Islet of Langerhans (tissue), 1 donor: ENCODE results near the gene GNGT1.
"Not testable (repeated sequence)": the region's sequence is repeated elsewhere in the genome, so short reads cannot be mapped to it uniquely, and the experiment has no call there.

ENCODE experiments used
- FAIRE-seq: peaks from one replicate; lab custom pipeline; 2011; peaks lifted over from hg19 to GRCh38; lab: Jason Lieb, UNC

GNGT1 gene

GRCh38 chr7:93910076-93910994 is 4.0 kb downstream of the GNGT1 start:
- FAIRE-seq, result no peak

- not testable (repeated sequence) for FAIRE-seq
Observed at GRCh38 chr7:93911242-93911641, 4.9 kb downstream of the GNGT1 start.

- not testable (repeated sequence) for FAIRE-seq
Observed at GRCh38 chr7:93911661-93912060, 5.3 kb downstream of the GNGT1 start.

- FAIRE-seq, result no peak
Observed at GRCh38 chr7:93913197-93913596, 6.8 kb downstream of the GNGT1 start.

- FAIRE-seq, result no peak
Observed at GRCh38 chr7:93914581-93915066, 8.3 kb downstream of the GNGT1 start.

- FAIRE-seq, result not testable (repeated sequence)
Observed at GRCh38 chr7:93915206-93915842, 9.0 kb downstream of the GNGT1 start.

- FAIRE-seq, result peak; percentile 38
Observed at GRCh38 chr7:93915888-93916287, 9.5 kb downstream of the GNGT1 start.

- not testable (repeated sequence) for FAIRE-seq
Observed at GRCh38 chr7:93916315-93916714, 9.9 kb downstream of the GNGT1 start.

- FAIRE-seq, result no peak
Observed at GRCh38 chr7:93920496-93921182, 14.3 kb downstream of the GNGT1 start.

GRCh38 chr7:93921186-93921585 is 14.8 kb downstream of the GNGT1 start:
- no peak for FAIRE-seq

GRCh38 chr7:93921607-93922566 is 15.5 kb downstream of the GNGT1 start, which contains the start of gene GNG11:
GNG11 (plus strand) TSS chr7:93921735; CDS start chr7:93922138, 403 bp downstream.
- FAIRE-seq, result no peak

- no peak for FAIRE-seq
Observed at GRCh38 chr7:93923296-93923695, 16.9 kb downstream of the GNGT1 start.

GRCh38 chr7:93923942-93924341 is 17.6 kb downstream of the GNGT1 start:
- no peak for FAIRE-seq

- FAIRE-seq, result no peak
Observed at GRCh38 chr7:93926800-93927199, 20.4 kb downstream of the GNGT1 start.

- FAIRE-seq, result no peak
Observed at GRCh38 chr7:93927585-93927984, 21.2 kb downstream of the GNGT1 start.

GRCh38 chr7:93931655-93932054 is 25.3 kb downstream of the GNGT1 start:
- FAIRE-seq, result no peak

- no peak for FAIRE-seq
Observed at GRCh38 chr7:93933156-93933555, 26.8 kb downstream of the GNGT1 start.

GRCh38 chr7:93935102-93935501 is 28.7 kb downstream of the GNGT1 start:
- FAIRE-seq, result no peak

GRCh38 chr7:93937818-93938217 is 31.5 kb downstream of the GNGT1 start:
- no peak for FAIRE-seq

- FAIRE-seq, result no peak
Observed at GRCh38 chr7:93938293-93938692, 31.9 kb downstream of the GNGT1 start.

GRCh38 chr7:93941945-93942344 is 35.6 kb downstream of the GNGT1 start:
- FAIRE-seq, result no peak
